ENCODE measurements around the gene PPP6R2.

DNA sequence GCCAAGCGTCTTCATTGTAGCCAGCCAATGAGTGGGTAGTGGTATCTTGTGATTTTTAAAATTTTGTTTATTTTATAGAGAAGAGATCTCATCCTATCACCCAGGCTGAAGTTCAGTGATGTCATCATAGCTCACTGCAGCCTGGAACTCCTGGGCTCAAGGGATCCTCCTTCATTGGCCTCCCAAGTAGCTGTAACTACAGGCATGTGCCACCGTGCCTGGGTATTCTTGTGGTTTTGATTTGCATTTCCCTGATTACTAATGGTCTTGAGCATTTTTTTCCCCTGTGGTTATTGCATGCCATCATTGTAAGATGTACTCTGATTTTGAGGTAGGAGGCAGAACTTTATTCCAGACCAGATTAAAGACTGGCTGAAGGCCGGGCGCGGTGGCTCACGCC is 13.9 kb upstream of the PPP6R2 start:
- TF ChIP-seq, protein P1, sequence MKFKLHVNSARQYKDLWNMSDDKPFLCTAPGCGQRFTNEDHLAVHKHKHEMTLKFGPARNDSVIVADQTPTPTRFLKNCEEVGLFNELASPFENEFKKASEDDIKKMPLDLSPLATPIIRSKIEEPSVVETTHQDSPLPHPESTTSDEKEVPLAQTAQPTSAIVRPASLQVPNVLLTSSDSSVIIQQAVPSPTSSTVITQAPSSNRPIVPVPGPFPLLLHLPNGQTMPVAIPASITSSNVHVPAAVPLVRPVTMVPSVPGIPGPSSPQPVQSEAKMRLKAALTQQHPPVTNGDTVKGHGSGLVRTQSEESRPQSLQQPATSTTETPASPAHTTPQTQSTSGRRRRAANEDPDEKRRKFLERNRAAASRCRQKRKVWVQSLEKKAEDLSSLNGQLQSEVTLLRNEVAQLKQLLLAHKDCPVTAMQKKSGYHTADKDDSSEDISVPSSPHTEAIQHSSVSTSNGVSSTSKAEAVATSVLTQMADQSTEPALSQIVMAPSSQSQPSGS (CRISPR knock-in tag; IDR thresholded peaks at IDR 0.05; ENCODE audit: borderline replicate concordance, low read depth), result no peak
- TF ChIP-seq, protein P2, sequence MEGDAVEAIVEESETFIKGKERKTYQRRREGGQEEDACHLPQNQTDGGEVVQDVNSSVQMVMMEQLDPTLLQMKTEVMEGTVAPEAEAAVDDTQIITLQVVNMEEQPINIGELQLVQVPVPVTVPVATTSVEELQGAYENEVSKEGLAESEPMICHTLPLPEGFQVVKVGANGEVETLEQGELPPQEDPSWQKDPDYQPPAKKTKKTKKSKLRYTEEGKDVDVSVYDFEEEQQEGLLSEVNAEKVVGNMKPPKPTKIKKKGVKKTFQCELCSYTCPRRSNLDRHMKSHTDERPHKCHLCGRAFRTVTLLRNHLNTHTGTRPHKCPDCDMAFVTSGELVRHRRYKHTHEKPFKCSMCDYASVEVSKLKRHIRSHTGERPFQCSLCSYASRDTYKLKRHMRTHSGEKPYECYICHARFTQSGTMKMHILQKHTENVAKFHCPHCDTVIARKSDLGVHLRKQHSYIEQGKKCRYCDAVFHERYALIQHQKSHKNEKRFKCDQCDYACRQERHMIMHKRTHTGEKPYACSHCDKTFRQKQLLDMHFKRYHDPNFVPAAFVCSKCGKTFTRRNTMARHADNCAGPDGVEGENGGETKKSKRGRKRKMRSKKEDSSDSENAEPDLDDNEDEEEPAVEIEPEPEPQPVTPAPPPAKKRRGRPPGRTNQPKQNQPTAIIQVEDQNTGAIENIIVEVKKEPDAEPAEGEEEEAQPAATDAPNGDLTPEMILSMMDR (IDR thresholded peaks at IDR 0.05), result no peak
- no peak for TF ChIP-seq ZNF232 (CRISPR knock-in tag; IDR thresholded peaks at IDR 0.05)
- TF ChIP-seq, protein P3, sequence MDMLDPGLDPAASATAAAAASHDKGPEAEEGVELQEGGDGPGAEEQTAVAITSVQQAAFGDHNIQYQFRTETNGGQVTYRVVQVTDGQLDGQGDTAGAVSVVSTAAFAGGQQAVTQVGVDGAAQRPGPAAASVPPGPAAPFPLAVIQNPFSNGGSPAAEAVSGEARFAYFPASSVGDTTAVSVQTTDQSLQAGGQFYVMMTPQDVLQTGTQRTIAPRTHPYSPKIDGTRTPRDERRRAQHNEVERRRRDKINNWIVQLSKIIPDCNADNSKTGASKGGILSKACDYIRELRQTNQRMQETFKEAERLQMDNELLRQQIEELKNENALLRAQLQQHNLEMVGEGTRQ (CRISPR knock-in tag; IDR thresholded peaks at IDR 0.05), result no peak
- no peak for TF ChIP-seq JUN (CRISPR knock-in tag; IDR thresholded peaks at IDR 0.05)
- TF ChIP-seq, protein P4, sequence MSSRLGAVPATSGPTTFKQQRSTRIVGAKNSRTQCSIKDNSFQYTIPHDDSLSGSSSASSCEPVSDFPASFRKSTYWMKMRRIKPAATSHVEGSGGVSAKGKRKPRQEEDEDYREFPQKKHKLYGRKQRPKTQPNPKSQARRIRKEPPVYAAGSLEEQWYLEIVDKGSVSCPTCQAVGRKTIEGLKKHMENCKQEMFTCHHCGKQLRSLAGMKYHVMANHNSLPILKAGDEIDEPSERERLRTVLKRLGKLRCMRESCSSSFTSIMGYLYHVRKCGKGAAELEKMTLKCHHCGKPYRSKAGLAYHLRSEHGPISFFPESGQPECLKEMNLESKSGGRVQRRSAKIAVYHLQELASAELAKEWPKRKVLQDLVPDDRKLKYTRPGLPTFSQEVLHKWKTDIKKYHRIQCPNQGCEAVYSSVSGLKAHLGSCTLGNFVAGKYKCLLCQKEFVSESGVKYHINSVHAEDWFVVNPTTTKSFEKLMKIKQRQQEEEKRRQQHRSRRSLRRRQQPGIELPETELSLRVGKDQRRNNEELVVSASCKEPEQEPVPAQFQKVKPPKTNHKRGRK (CRISPR knock-in tag; IDR thresholded peaks at IDR 0.05; ENCODE audit: borderline replicate concordance), result no peak
- no peak for TF ChIP-seq GABPB1 (CRISPR knock-in tag; IDR thresholded peaks at IDR 0.05)
- TF ChIP-seq, protein P5, sequence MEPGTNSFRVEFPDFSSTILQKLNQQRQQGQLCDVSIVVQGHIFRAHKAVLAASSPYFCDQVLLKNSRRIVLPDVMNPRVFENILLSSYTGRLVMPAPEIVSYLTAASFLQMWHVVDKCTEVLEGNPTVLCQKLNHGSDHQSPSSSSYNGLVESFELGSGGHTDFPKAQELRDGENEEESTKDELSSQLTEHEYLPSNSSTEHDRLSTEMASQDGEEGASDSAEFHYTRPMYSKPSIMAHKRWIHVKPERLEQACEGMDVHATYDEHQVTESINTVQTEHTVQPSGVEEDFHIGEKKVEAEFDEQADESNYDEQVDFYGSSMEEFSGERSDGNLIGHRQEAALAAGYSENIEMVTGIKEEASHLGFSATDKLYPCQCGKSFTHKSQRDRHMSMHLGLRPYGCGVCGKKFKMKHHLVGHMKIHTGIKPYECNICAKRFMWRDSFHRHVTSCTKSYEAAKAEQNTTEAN (CRISPR knock-in tag; IDR thresholded peaks at IDR 0.05), result no peak
- TF ChIP-seq GTF2I (CRISPR knock-in tag; conservative IDR thresholded peaks at IDR 0.05), result no peak
- no peak for TF ChIP-seq ELF4 (CRISPR knock-in tag; IDR thresholded peaks at IDR 0.05; ENCODE audit: low read depth)
- TF ChIP-seq, protein P6, sequence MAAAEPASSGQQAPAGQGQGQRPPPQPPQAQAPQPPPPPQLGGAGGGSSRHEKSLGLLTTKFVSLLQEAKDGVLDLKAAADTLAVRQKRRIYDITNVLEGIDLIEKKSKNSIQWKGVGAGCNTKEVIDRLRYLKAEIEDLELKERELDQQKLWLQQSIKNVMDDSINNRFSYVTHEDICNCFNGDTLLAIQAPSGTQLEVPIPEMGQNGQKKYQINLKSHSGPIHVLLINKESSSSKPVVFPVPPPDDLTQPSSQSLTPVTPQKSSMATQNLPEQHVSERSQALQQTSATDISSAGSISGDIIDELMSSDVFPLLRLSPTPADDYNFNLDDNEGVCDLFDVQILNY (CRISPR knock-in tag; IDR thresholded peaks at IDR 0.05), result no peak
- TF ChIP-seq, protein P7, sequence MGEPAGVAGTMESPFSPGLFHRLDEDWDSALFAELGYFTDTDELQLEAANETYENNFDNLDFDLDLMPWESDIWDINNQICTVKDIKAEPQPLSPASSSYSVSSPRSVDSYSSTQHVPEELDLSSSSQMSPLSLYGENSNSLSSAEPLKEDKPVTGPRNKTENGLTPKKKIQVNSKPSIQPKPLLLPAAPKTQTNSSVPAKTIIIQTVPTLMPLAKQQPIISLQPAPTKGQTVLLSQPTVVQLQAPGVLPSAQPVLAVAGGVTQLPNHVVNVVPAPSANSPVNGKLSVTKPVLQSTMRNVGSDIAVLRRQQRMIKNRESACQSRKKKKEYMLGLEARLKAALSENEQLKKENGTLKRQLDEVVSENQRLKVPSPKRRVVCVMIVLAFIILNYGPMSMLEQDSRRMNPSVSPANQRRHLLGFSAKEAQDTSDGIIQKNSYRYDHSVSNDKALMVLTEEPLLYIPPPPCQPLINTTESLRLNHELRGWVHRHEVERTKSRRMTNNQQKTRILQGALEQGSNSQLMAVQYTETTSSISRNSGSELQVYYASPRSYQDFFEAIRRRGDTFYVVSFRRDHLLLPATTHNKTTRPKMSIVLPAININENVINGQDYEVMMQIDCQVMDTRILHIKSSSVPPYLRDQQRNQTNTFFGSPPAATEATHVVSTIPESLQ (CRISPR knock-in tag; IDR thresholded peaks at IDR 0.05), result no peak
- no peak for TF ChIP-seq NR1H2 (CRISPR knock-in tag; IDR thresholded peaks at IDR 0.05)
